ENCODE data around the gene MTMR3. TPM values are rescaled to one million over a fixed set of nuclear protein-coding genes. Genes with fewer than 3 reads are reported as not detected.

The MTMR3 gene
- total RNA-seq, 4 donors from 2014 or later = 52.8 to 101 (median 69.1) TPM

DNA sequence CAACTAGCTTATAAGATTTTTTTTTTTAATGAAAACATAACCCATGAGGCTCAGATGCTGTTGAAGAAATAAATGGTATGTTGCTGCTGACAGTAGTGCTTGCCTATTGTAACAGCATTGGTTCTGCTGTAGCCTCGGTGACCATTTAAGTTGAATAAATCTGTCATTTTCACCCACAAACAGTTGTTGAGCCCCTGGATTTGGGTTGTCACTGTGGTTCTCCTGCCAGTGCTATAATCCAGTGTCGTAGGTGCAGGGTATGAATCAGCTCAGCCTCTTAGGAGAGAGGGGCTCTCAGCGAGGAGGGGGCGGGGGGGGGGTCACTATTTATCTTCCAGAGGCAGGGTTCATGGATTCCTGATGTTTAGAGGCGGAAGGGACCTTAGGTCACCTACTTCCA, 147.4 kb downstream of the MTMR3 start:
- WGBS, 2 donors = 78 to 89% methylated on average over 5 of the region's 5 CpGs
- peaks cover 36 to 46% of the 10 kb centered on the region in 2 donors for H3K4me1 ChIP-seq
- no peak for TF ChIP-seq POLR2A (IDR thresholded peaks at IDR 0.05)
- TF ChIP-seq, protein P1, sequence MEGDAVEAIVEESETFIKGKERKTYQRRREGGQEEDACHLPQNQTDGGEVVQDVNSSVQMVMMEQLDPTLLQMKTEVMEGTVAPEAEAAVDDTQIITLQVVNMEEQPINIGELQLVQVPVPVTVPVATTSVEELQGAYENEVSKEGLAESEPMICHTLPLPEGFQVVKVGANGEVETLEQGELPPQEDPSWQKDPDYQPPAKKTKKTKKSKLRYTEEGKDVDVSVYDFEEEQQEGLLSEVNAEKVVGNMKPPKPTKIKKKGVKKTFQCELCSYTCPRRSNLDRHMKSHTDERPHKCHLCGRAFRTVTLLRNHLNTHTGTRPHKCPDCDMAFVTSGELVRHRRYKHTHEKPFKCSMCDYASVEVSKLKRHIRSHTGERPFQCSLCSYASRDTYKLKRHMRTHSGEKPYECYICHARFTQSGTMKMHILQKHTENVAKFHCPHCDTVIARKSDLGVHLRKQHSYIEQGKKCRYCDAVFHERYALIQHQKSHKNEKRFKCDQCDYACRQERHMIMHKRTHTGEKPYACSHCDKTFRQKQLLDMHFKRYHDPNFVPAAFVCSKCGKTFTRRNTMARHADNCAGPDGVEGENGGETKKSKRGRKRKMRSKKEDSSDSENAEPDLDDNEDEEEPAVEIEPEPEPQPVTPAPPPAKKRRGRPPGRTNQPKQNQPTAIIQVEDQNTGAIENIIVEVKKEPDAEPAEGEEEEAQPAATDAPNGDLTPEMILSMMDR (IDR thresholded peaks at IDR 0.05) = no peak
- no peaks in the 10 kb centered on the region for H3K27me3 ChIP-seq
- no peak overlapping the region for H3K4me3 ChIP-seq (replicated peaks in 1 of 3)
- peaks cover 0 to 8% of the 10 kb centered on the region in 2 donors for H3K36me3 ChIP-seq
- intact Hi-C loops (cut with DNase I) = no loop called here
- no peaks in the 10 kb centered on the region for H3K9me3 ChIP-seq
- DNase-seq = no peak
- no peak overlapping the region for H3K27ac ChIP-seq

DNA sequence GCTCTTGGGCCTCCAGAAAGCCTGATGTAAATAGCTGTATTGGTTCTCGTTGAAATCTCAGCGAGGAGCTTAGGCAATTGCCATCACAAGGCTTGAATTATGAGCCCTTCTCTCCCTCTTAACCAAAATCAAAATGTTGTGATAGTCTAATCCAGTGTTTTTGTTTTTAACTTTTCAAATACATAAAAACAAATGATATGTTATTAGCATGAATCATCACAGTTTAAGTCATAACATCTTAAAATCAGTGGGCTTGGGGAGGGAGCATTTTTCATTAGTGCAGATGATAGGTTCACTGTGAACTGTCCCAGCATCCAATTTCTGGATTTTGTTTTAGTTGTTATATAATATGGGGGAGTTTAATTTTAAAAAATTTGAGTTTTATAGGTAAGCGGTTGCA, 148.4 kb downstream of the MTMR3 start:
- WGBS, 2 donors = 88 to 93% methylated on average over 3 of the region's 3 CpGs
- peaks cover 0 to 4% of the 10 kb centered on the region in 2 donors for H3K36me3 ChIP-seq
- intact Hi-C loops (cut with DNase I) = no loop called here
- no peaks in the 10 kb centered on the region for H3K27me3 ChIP-seq
- no peak overlapping the region for H3K27ac ChIP-seq
- H3K9me3 ChIP-seq = no peaks in the 10 kb centered on the region
- TF ChIP-seq, protein P1 (IDR thresholded peaks at IDR 0.05) = no peak
- TF ChIP-seq POLR2A (IDR thresholded peaks at IDR 0.05) = no peak
- H3K4me3 ChIP-seq (replicated peaks in 1 of 3) = no peak overlapping the region
- H3K4me1 ChIP-seq = peaks cover 28 to 36% of the 10 kb centered on the region in 2 donors
- no peak for DNase-seq

DNA sequence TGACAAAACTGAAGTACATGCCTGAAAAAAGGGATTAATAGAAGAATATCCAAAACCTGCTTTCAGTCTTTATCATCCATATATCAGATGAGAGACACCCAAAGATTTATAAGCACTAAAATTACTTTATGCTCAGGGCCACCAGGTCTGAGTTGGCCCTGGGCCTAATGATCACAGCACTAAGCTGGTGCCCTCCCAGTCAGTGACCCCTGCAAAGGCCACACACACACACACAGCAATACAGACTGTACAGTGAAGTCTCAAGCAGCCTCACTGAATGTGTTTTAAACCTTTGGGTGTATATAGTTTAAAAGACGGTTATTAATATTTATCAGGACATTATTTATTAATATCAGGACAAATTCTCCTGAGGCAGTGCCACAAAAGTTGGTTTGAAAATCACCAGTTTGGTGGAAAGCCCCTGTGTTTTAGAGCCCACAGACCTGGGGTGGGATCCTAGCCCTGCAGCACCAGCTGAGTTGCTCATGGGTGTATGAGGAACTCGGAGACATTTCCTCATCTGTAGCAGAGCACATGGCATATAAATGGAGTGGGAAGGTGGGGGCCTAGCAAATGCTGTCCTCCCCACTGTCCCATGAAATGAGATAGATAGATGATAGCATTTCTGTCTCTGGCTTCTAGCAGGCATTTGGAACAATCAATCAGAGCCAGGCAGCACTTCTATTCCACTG, 148.9 kb downstream of the MTMR3 start:
- H3K9me3 ChIP-seq = no peaks in the 10 kb centered on the region
- TF ChIP-seq, protein P1 (IDR thresholded peaks at IDR 0.05) = no peak
- TF ChIP-seq POLR2A (IDR thresholded peaks at IDR 0.05) = no peak
- H3K4me1 ChIP-seq = peaks cover 23 to 30% of the 10 kb centered on the region in 2 donors
- no peak overlapping the region for H3K4me3 ChIP-seq (replicated peaks in 1 of 3)
- H3K27me3 ChIP-seq = no peaks in the 10 kb centered on the region
- DNase-seq = no peak
- WGBS, 2 donors = 86 to 92% methylated on average over 2 of the region's 2 CpGs
- no peak overlapping the region for H3K27ac ChIP-seq
- intact Hi-C loops (cut with DNase I) = no loop called here
- H3K36me3 ChIP-seq = no peaks in the 10 kb centered on the region

DNA sequence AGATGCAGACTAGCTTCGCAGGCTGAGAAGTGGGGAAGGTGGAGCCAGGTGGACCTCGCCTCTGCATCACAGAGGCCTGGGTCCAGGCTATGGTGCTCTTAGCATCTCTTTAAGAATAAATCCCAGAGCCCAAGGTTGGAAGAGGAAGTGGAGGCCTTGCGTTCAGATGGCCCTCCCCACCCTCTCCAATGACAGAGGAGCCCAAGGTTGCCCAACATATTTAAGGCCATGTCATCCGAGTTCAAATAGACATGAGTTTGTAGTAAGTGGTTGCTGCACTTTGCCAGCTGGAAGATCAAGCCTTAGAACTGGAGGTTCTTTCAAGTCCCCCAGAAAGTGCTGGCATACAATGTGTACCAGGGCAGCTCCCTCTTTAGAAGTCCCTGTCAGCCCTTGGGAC, 150.2 kb downstream of the MTMR3 start:
- DNase-seq = no peak
- Histone ChIP-seq H3K9me3 (no peaks in the 10 kb centered on the region), H3K27ac (no peak overlapping the region), H3K4me1 (peaks cover 14 to 24% of the 10 kb centered on the region in 2 donors), H3K36me3 (no peaks in the 10 kb centered on the region), H3K4me3 (replicated peaks in 1 of 3) (no peak overlapping the region), H3K27me3 (no peaks in the 10 kb centered on the region)
- intact Hi-C loops (cut with DNase I) = no loop called here
- TF ChIP-seq POLR2A (IDR thresholded peaks at IDR 0.05) = no peak
- 86 to 93% methylated on average over 4 of the region's 4 CpGs for WGBS, 2 donors

DNA sequence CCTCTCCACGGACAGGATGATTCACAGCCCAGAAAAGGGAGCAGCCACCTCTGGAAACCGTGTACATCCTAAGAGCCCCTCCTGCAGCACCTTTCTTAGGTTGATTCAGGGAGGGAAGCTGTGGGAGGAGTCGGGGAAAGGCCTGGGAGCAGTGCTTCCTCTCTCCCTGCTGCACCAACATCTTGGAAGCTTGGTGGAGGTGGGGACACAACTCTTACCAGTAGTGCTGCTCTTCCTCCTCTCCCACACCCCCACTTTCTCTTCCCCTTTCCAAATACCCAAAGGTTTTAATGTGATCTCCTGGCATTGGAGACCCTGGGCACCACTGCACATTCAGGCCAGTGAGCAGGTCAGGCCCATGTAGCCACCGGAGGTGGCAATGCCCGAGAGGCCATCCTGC, 150.9 kb downstream of the MTMR3 start:
- intact Hi-C loops (cut with DNase I) = no loop called here

More for the DNA sequence above, 150.9 kb downstream of the MTMR3 start:
- H3K4me1 ChIP-seq = peaks cover 9 to 24% of the 10 kb centered on the region in 2 donors
- H3K9me3 ChIP-seq = no peaks in the 10 kb centered on the region
- H3K4me3 ChIP-seq (replicated peaks in 1 of 3) = no peak overlapping the region
- no peak overlapping the region for H3K27ac ChIP-seq
- no peak for DNase-seq
- 74 to 92% methylated on average over 3 to 5 of the region's 5 CpGs for WGBS, 2 donors
- TF ChIP-seq POLR2A (IDR thresholded peaks at IDR 0.05) = no peak
- TF ChIP-seq, protein P1 (IDR thresholded peaks at IDR 0.05) = no peak
- no peaks in the 10 kb centered on the region for H3K36me3 ChIP-seq
- no peaks in the 10 kb centered on the region for H3K27me3 ChIP-seq
